Retina (tissue), 1 donor: ENCODE measurements around the gene RPS6KA2.
A peak's percentile ranks its signal among the peaks of the same experiment; 100 is the strongest.

Experiments used
- DNase-seq: peaks from one replicate; pipeline ENCODE4 v3.0.0-alpha.2; 2016

The RPS6KA2 gene

GRCh38 chr6:166633732-166634535, 6.9 kb upstream of the RPS6KA2 start:
- no peak for DNase-seq

GRCh38 chr6:166632731-166633130, 5.7 kb upstream of the RPS6KA2 start:
- DNase-seq = no peak

- no peak for DNase-seq
Observed at GRCh38 chr6:166630462-166630861, 3.4 kb upstream of the RPS6KA2 start.

GRCh38 chr6:166629628-166630027, 2.6 kb upstream of the RPS6KA2 start:
- DNase-seq = no peak

- peak; percentile 95 for DNase-seq
Observed at GRCh38 chr6:166627875-166628801, 1.1 kb upstream of the RPS6KA2 start.

- peak; percentile 72 for DNase-seq
Observed at GRCh38 chr6:166626177-166627032, 646 bp downstream of the RPS6KA2 start.

- no peak for DNase-seq
Observed at GRCh38 chr6:166625356-166625755, 1.7 kb downstream of the RPS6KA2 start.

- DNase-seq = no peak
Observed at GRCh38 chr6:166624275-166624674, 2.8 kb downstream of the RPS6KA2 start.

- no peak for DNase-seq
Observed at GRCh38 chr6:166623318-166623717, 3.7 kb downstream of the RPS6KA2 start.

GRCh38 chr6:166621114-166621540, 5.9 kb downstream of the RPS6KA2 start:
- DNase-seq = no peak

GRCh38 chr6:166620478-166621113, 6.5 kb downstream of the RPS6KA2 start:
- no peak for DNase-seq

- no peak for DNase-seq
Observed at GRCh38 chr6:166619912-166620311, 7.1 kb downstream of the RPS6KA2 start.

GRCh38 chr6:166618866-166619761, 7.9 kb downstream of the RPS6KA2 start:
- no peak for DNase-seq

- DNase-seq = no peak
Observed at GRCh38 chr6:166618251-166618650, 8.8 kb downstream of the RPS6KA2 start.

- DNase-seq = no peak
Observed at GRCh38 chr6:166617359-166617758, 9.7 kb downstream of the RPS6KA2 start.

- no peak for DNase-seq
Observed at GRCh38 chr6:166616261-166617238, 10.5 kb downstream of the RPS6KA2 start.

- DNase-seq = no peak
Observed at GRCh38 chr6:166615059-166615770, 11.8 kb downstream of the RPS6KA2 start.

GRCh38 chr6:166614589-166614988, 12.5 kb downstream of the RPS6KA2 start:
- no peak for DNase-seq

- no peak for DNase-seq
Observed at GRCh38 chr6:166614171-166614583, 12.9 kb downstream of the RPS6KA2 start.
